SK-N-SH (cell line): ENCODE data around the gene IFNG. TPM values are rescaled to one million over a fixed set of nuclear protein-coding genes. Genes with fewer than 3 reads are reported as not detected.

Experiments
- CTCF ChIA-PET: fragments of 300-600, 350-600 bp; formaldehyde crosslinking; extraction: SDS; loops from one replicate; lab custom pipeline; 2021; lab: Yijun Ruan, JAX
- POLR2A ChIA-PET: fragments of 350-600 bp; sonication (Branson Sonifier 250); formaldehyde crosslinking; extraction: SDS; loops from one replicate; lab custom pipeline; 2020; ENCODE audit warnings: antibody characterized with exemption, inconsistent platforms; lab: Yijun Ruan, JAX
- DNase-seq: peaks from one replicate; pipeline ENCODE4 v3.0.0; 2012
- H2AFZ ChIP-seq: fragments of 200-600 bp; sonication (generic); 2 replicates; pipeline ENCODE4 v1.8.1; 2016; ENCODE audit warnings: antibody characterized with exemption, mild to moderate bottlenecking, low read depth
- H3F3A ChIP-seq: fragments of 200-600 bp; sonication (generic); replicated peaks from 2 replicates; pipeline ENCODE3; 2016; ENCODE audit warnings: antibody characterized with exemption, mild to moderate bottlenecking; ENCODE audit not compliant: insufficient read depth
- H3K27ac ChIP-seq, 2 experiments: fragments of 200-500 bp in 1 of 2; fragments of 200-600 bp in 1 of 2; sonication (Bioruptor generic) in 1 of 2; sonication (generic), shearing (Covaris generic) in 1 of 2; 2 replicates each; pipeline versions ENCODE4 v1.5.1 to v1.6.1; 2014 to 2016; ENCODE audit warnings: low read depth in 2 of 2, inconsistent platforms in 1 of 2, low read length in 1 of 2, mild to moderate bottlenecking in 1 of 2, mixed read lengths in 1 of 2
- H3K27me3 ChIP-seq: fragments of 200-600 bp; sonication (generic), shearing (Covaris generic); 2 replicates; pipeline ENCODE4 v1.6.1; 2016; ENCODE audit warnings: mixed run types; ENCODE audit not compliant: insufficient read depth
- H3K36me3 ChIP-seq, 2 experiments: fragments of 200-500 bp in 1 of 2; fragments of 200-600 bp in 1 of 2; sonication (Bioruptor generic) in 1 of 2; sonication (generic) in 1 of 2; replicated peaks in 1 of 2; 2 replicates each; pipeline versions ENCODE3 to v1.5.1; 2014 to 2016; ENCODE audit warnings: low read length in 1 of 2, mild to moderate bottlenecking in 1 of 2; ENCODE audit not compliant: insufficient read depth in 2 of 2, control insufficient read depth in 1 of 2
- H3K4me1 ChIP-seq, 2 experiments: fragments of 200-500 bp in 1 of 2; fragments of 200-600 bp in 1 of 2; sonication (Bioruptor generic) in 1 of 2; sonication (generic), shearing (Covaris generic) in 1 of 2; 2 replicates each; pipeline versions ENCODE4 v1.5.1 to v1.6.1; 2014 to 2016; ENCODE audit warnings: low read depth in 1 of 2, low read length in 1 of 2, mixed run types in 1 of 2; ENCODE audit not compliant: insufficient read depth in 2 of 2, control insufficient read depth in 1 of 2
- H3K4me2 ChIP-seq: fragments of 200-600 bp; sonication (generic), shearing (Covaris generic); 2 replicates; pipeline ENCODE4 v1.6.1; 2017; ENCODE audit warnings: mixed run types
- H3K4me3 ChIP-seq, 2 experiments: fragments of 200-500 bp in 1 of 2; fragments of 200-600 bp in 1 of 2; sonication (Bioruptor generic) in 1 of 2; sonication (generic), shearing (Covaris generic) in 1 of 2; 2 replicates each; pipeline versions ENCODE4 v1.5.1 to v1.8.1; 2014 to 2016; ENCODE audit warnings: low read depth in 2 of 2, inconsistent platforms in 1 of 2, low read length in 1 of 2, mild to moderate bottlenecking in 1 of 2, mixed read lengths in 1 of 2, moderate library complexity in 1 of 2
- H3K79me2 ChIP-seq: fragments of 200-600 bp; sonication (generic); 2 replicates; pipeline ENCODE4 v1.8.1; 2017; ENCODE audit warnings: mild to moderate bottlenecking; ENCODE audit not compliant: insufficient read depth
- H3K9ac ChIP-seq: fragments of 200-600 bp; sonication (generic); 2 replicates; pipeline ENCODE4 v1.6.1; 2017; ENCODE audit warnings: mixed run types
- H3K9me2 ChIP-seq: fragments of 200-600 bp; sonication (generic); 2 replicates; pipeline ENCODE4 v1.6.1; 2017; ENCODE audit warnings: mixed run types
- H3K9me3 ChIP-seq: fragments of 200-600 bp; sonication (generic); 2 replicates; pipeline ENCODE4 v1.6.1; 2017; ENCODE audit warnings: mixed run types, mild to moderate bottlenecking, moderate library complexity
- H4K20me1 ChIP-seq: fragments of 200-600 bp; sonication (generic); 2 replicates; pipeline ENCODE4 v1.6.1; 2017; ENCODE audit warnings: mild to moderate bottlenecking, mixed run types; ENCODE audit not compliant: insufficient read depth
- CHD2 ChIP-seq: fragments of 150-350 bp; IDR thresholded peaks from 2 replicates; pipeline ENCODE4 v1.6.1; 2018; ENCODE audit warnings: low read length; ENCODE audit not compliant: partially characterized antibody
- EP300 ChIP-seq, 2 experiments: IDR thresholded peaks; 2 replicates each; pipeline versions ENCODE4 v1.4.0 to v1.6.1; 2012; ENCODE audit warnings: borderline replicate concordance in 1 of 2, low read depth in 1 of 2, low read length in 1 of 2
- FOSL2 ChIP-seq: IDR thresholded peaks from 2 replicates; pipeline ENCODE4 v1.4.0; 2012; ENCODE audit warnings: low read depth, mild to moderate bottlenecking, moderate library complexity, borderline replicate concordance
- GABPA ChIP-seq: IDR thresholded peaks from 2 replicates; pipeline ENCODE4 v1.4.0; 2012; ENCODE audit warnings: low read depth, mild to moderate bottlenecking
- MXI1 ChIP-seq: IDR thresholded peaks from 2 replicates; pipeline ENCODE4 v1.6.1; 2012; ENCODE audit warnings: mild to moderate bottlenecking, low read depth, low read length, improper control_type of control experiment
- NFIC ChIP-seq: IDR thresholded peaks from 2 replicates; pipeline ENCODE4 v1.4.0; 2012; ENCODE audit warnings: borderline replicate concordance
- POLR2AphosphoS5 ChIP-seq: IDR thresholded peaks from 2 replicates; pipeline ENCODE4 v1.6.1; 2012; ENCODE audit warnings: low read depth, low read length
- RFX5 ChIP-seq: IDR thresholded peaks from 2 replicates; pipeline ENCODE4 v1.6.1; 2012; ENCODE audit warnings: mild to moderate bottlenecking, improper control_type of control experiment, low read length
- RXRA ChIP-seq: IDR thresholded peaks from 2 replicates; pipeline ENCODE4 v1.4.0; 2012; ENCODE audit warnings: low read depth, mild to moderate bottlenecking, borderline replicate concordance
- SIN3A ChIP-seq: IDR thresholded peaks from 2 replicates; pipeline ENCODE4 v1.6.1; 2012; ENCODE audit warnings: low read depth, mild to moderate bottlenecking, low read length, moderate library complexity, borderline replicate concordance
- SMC3 ChIP-seq: IDR thresholded peaks from 2 replicates; pipeline ENCODE4 v1.6.1; 2012; ENCODE audit warnings: low read depth, low read length, improper control_type of control experiment
- TAF1 ChIP-seq: IDR thresholded peaks from 2 replicates; pipeline ENCODE4 v1.6.1; 2012; ENCODE audit warnings: low read depth, mild to moderate bottlenecking, low read length, moderate library complexity, borderline replicate concordance
- TCF12 ChIP-seq: IDR thresholded peaks from 2 replicates; pipeline ENCODE4 v1.4.0; 2012
- WGBS: methylation state at CpG from one replicate; pipeline ENCODE4 v1.1.6; 2017; ENCODE audit warnings: low lambda C conversion rate; 5-methylcytosine and 5-hydroxymethylcytosine counted together
- polyA plus RNA-seq, 3 experiments: library from polyadenylated mRNA; depleted of rRNA; stranded (reverse); fragments of >200 nt; gene quantifications; 2 replicates each; pipeline ENCODE4 v1.2.3, GENCODE V29; 2012
- TF ChIP-seq, protein P1 (sequence below): IDR thresholded peaks from 2 replicates; pipeline ENCODE4 v1.6.1; 2012; ENCODE audit warnings: mild to moderate bottlenecking, low read depth, low read length, moderate library complexity
- TF ChIP-seq, protein P2 (sequence below): IDR thresholded peaks from 2 replicates; pipeline ENCODE4 v1.4.0; 2012; ENCODE audit warnings: low read depth
- TF ChIP-seq, protein P3 (sequence below): IDR thresholded peaks from 2 replicates; pipeline ENCODE4; 2012
- TF ChIP-seq, protein P4 (sequence below): fragments of 150-350 bp; IDR thresholded peaks from 2 replicates; pipeline ENCODE4 v1.6.1; 2016; ENCODE audit warnings: mild to moderate bottlenecking, low read depth, low read length

Gene IFNG
- polyA plus RNA-seq, 1 of the 3 experiments (the other 2 are of a cell fraction), result not detected

DNA sequence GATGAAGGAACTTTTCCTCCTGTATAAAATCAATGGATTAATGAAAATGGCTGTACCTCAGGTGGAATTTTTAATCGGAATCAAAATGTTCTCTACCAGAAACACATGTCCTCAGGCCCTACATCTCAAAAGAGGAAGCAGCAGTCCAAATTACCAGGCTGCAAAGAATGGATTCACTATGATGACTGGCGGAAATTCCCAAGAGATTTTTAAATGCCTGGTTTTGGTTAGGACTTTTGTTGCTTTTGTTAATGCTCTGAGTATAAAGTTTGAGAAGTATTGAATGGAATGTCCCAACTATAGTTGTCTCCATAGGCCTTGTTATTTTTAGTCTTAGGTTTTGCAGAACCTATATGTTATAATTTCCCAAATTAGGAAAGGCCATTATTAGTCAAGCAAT lies 11.2 kb upstream of the IFNG start (continued):
- TF ChIP-seq NFIC (no peak), POLR2AphosphoS5 (no peak), TAF1 (no peak), RXRA (no peak)
- TF ChIP-seq, protein P1, sequence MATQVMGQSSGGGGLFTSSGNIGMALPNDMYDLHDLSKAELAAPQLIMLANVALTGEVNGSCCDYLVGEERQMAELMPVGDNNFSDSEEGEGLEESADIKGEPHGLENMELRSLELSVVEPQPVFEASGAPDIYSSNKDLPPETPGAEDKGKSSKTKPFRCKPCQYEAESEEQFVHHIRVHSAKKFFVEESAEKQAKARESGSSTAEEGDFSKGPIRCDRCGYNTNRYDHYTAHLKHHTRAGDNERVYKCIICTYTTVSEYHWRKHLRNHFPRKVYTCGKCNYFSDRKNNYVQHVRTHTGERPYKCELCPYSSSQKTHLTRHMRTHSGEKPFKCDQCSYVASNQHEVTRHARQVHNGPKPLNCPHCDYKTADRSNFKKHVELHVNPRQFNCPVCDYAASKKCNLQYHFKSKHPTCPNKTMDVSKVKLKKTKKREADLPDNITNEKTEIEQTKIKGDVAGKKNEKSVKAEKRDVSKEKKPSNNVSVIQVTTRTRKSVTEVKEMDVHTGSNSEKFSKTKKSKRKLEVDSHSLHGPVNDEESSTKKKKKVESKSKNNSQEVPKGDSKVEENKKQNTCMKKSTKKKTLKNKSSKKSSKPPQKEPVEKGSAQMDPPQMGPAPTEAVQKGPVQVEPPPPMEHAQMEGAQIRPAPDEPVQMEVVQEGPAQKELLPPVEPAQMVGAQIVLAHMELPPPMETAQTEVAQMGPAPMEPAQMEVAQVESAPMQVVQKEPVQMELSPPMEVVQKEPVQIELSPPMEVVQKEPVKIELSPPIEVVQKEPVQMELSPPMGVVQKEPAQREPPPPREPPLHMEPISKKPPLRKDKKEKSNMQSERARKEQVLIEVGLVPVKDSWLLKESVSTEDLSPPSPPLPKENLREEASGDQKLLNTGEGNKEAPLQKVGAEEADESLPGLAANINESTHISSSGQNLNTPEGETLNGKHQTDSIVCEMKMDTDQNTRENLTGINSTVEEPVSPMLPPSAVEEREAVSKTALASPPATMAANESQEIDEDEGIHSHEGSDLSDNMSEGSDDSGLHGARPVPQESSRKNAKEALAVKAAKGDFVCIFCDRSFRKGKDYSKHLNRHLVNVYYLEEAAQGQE, result no peak

DNA sequence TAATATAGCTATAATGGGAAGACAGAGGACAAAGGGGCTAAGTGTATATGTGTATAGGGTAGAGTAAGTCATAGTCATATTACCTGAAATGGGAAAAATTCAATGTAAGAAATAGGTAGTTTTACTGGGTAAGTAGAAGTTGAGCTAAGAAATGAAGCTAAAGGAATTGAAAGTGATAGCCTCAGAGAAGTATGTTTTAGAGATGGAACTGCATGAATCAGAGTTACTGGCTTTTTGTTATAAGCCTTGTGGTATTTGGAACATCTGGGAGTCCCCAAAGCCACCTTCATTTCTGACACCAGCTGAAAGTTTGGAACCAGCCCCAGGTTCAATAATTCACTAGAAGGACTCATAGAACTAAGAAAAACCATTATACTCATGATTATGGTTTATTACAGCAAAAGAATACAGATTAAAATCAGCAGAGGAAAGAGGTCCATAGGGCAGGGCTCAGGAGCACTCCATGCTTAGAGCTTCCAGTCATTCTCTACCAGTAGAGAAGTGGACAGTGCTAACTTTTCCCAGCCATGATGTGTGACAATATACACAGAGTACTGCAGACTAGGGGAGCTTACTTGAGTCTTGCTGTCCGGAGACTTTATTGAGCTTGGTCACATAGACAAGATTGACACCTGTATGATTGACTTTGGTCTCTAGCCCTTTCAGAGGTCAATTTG lies 9.8 kb upstream of the IFNG start:
- TF ChIP-seq SIN3A, result no peak
- TF ChIP-seq, protein P2, sequence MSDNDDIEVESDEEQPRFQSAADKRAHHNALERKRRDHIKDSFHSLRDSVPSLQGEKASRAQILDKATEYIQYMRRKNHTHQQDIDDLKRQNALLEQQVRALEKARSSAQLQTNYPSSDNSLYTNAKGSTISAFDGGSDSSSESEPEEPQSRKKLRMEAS, result no peak
- TF ChIP-seq EP300 (IDR thresholded peaks at IDR 0.05; ENCODE audit: borderline replicate concordance in 1 of 2, low read depth in 1 of 2, low read length in 1 of 2), result no peak
- TF ChIP-seq RXRA, result no peak
- no peak for TF ChIP-seq CHD2
- TF ChIP-seq MXI1, result no peak
- TF ChIP-seq FOSL2, result no peak
- TF ChIP-seq SMC3, result no peak
- no peak for TF ChIP-seq GABPA
- TF ChIP-seq, protein P3, sequence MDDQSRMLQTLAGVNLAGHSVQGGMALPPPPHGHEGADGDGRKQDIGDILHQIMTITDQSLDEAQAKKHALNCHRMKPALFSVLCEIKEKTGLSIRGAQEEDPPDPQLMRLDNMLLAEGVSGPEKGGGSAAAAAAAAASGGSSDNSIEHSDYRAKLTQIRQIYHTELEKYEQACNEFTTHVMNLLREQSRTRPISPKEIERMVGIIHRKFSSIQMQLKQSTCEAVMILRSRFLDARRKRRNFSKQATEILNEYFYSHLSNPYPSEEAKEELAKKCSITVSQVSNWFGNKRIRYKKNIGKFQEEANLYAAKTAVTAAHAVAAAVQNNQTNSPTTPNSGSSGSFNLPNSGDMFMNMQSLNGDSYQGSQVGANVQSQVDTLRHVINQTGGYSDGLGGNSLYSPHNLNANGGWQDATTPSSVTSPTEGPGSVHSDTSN, result no peak
- TF ChIP-seq, protein P4, sequence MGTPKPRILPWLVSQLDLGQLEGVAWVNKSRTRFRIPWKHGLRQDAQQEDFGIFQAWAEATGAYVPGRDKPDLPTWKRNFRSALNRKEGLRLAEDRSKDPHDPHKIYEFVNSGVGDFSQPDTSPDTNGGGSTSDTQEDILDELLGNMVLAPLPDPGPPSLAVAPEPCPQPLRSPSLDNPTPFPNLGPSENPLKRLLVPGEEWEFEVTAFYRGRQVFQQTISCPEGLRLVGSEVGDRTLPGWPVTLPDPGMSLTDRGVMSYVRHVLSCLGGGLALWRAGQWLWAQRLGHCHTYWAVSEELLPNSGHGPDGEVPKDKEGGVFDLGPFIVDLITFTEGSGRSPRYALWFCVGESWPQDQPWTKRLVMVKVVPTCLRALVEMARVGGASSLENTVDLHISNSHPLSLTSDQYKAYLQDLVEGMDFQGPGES, result no peak
- TF ChIP-seq TCF12, result no peak
- TF ChIP-seq, protein P1, result no peak
- TF ChIP-seq RFX5, result no peak
- TF ChIP-seq, all 33 proteins: peak for 0
- Histone ChIP-seq H3K4me1 (no peaks in the 10 kb centered on the region), H3K79me2 (no peaks in the 10 kb centered on the region), H3K9me2 (no peaks in the 10 kb centered on the region), H4K20me1 (no peaks in the 10 kb centered on the region), H3K36me3 (no peaks in the 10 kb centered on the region), H3K27ac (no peak overlapping the region), H3K4me3 (no peak overlapping the region), H3K4me2 (no peak overlapping the region), H3K9me3 (no peaks in the 10 kb centered on the region), H3K27me3 (no peaks in the 10 kb centered on the region; the same call in 1 of the 2 replicates), H2AFZ (no peak overlapping the region), H3K9ac (no peak overlapping the region), H3F3A (no peaks in the 10 kb centered on the region)
- ChIA-PET POLR2A (no interaction called here), CTCF (no interaction called here)
- DNase-seq, result no peak
- no CpG with 5 or more reads among the region's 1 CpG for WGBS
